ENCODE results near the gene CDKN1C. TPM values are rescaled to one million over a fixed set of nuclear protein-coding genes. Genes with fewer than 3 reads are reported as not detected.

CDKN1C gene
- total and polyA plus RNA-seq, 4 donors = 2.6 to 10.2 (median 3.5) TPM

GRCh38 chr11:2901854-2902783, 16.5 kb upstream of the CDKN1C start (continued):
- TF ChIP-seq REST (IDR thresholded peaks at IDR 0.05) = peak; percentile 72

GRCh38 chr11:2901196-2901796, 15.7 kb upstream of the CDKN1C start:
- Histone ChIP-seq H3K27me3 (ENCODE audit: control insufficient read depth in 4 of 4, insufficient read depth in 4 of 4, low read length in 3 of 4) (no peaks in the 10 kb centered on the region), H3K9me3 (ENCODE audit: control insufficient read depth in 4 of 4, low read length in 3 of 4) (no peaks in the 10 kb centered on the region), H3K9ac (ENCODE audit: low read depth in 1 of 2, low read length in 2 of 2) (peak overlapping the region in 1 of 2 donors; percentile 21), H3K36me3 (ENCODE audit: control insufficient read depth in 4 of 4, insufficient read depth in 3 of 4, low read depth in 1 of 4, low read length in 3 of 4) (no peaks in the 10 kb centered on the region), H3K4me3 (ENCODE audit: low read depth in 1 of 3, low read length in 3 of 3) (peak overlapping the region in 1 of 3 donors; percentile 82), H3K4me1 (ENCODE audit: control insufficient read depth in 4 of 4, insufficient read depth in 4 of 4, low read length in 3 of 4) (peaks cover 8 to 26% (median 14%) of the 10 kb centered on the region in 4 donors), H3K27ac (ENCODE audit: low read depth in 1 of 2, low read length in 2 of 2) (peak overlapping the region; percentile 68 to 84)
- DNase-seq (ENCODE audit: low spot score) = no peak
- TF ChIP-seq RAD21 (IDR thresholded peaks at IDR 0.05) = no peak
- TF ChIP-seq REST (IDR thresholded peaks at IDR 0.05) = no peak
- TF ChIP-seq GABPA (IDR thresholded peaks at IDR 0.05 in 1 of 2, conservative IDR thresholded peaks at IDR 0.05 in 1 of 2) = no peak
- TF ChIP-seq HNF4G (IDR thresholded peaks at IDR 0.05) = no peak
- no peak for TF ChIP-seq ATF3 (IDR thresholded peaks at IDR 0.05)
- TF ChIP-seq ZBTB33 (IDR thresholded peaks at IDR 0.05) = no peak
- TF ChIP-seq NR2F2 (IDR thresholded peaks at IDR 0.05) = no peak
- TF ChIP-seq HNF4A (conservative IDR thresholded peaks at IDR 0.05) = no peak
- TF ChIP-seq JUND (IDR thresholded peaks at IDR 0.05) = no peak
- no peak for TF ChIP-seq YY1 (IDR thresholded peaks at IDR 0.05)
- TF ChIP-seq FOXA1 (IDR thresholded peaks at IDR 0.05) = no peak
- TF ChIP-seq EGR1 (IDR thresholded peaks at IDR 0.05; ENCODE audit: low read depth in 2 of 2) = no peak
- no peak for TF ChIP-seq MAX (IDR thresholded peaks at IDR 0.05)
- WGBS = 89% methylated on average over 16 of the region's 16 CpGs

All from liver (tissue), 9 donors.